B cell (primary cell): ENCODE data around the gene TSHZ3.

Experiments
- EZH2 ChIP-seq: IDR thresholded peaks from 2 replicates; pipeline ENCODE4 v1.6.1; 2012; ENCODE audit warnings: borderline replicate concordance, low read depth, mild to moderate bottlenecking, moderate library complexity, low read length; ENCODE audit not compliant: insufficient read depth, poor library complexity, severe bottlenecking
- TF ChIP-seq, protein P1 (sequence below): fragments of 200-600 bp; IDR thresholded peaks from one replicate; pipeline ENCODE4 v1.8.0; 2022; ENCODE audit warnings: antibody characterized with exemption, mild to moderate bottlenecking

DNA sequence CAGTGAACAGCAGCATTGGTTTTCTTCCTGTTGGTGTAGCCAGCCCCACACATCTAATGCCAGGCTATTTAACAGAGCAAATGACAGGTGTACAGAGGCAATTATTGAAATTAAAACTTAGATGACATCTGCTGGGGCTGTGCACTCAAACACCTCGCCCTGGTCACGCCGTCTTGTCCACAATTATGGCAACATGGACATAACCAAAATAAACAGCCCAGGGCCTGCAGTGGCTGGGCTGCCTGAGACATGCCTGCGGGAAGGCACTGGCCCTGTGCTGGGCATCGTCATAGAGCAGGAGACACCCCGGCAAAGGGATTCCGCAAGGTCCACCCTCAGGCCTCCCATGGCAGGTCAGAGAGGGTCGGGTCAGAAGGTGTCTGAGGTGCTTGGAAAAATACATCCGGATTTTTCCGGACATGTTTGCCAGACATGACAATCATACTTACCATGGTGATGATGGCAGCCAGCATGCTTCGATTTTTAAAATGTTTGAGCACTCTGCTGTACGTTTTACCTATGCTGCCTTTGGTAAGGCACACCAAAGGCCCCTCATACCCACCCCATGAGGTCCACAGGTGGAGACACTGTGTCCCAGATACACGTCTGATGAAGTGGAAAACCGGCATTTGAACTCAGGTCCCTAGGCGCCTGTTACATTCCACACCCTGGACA is 47.8 kb downstream of the TSHZ3 start:
- TF ChIP-seq, protein P1, sequence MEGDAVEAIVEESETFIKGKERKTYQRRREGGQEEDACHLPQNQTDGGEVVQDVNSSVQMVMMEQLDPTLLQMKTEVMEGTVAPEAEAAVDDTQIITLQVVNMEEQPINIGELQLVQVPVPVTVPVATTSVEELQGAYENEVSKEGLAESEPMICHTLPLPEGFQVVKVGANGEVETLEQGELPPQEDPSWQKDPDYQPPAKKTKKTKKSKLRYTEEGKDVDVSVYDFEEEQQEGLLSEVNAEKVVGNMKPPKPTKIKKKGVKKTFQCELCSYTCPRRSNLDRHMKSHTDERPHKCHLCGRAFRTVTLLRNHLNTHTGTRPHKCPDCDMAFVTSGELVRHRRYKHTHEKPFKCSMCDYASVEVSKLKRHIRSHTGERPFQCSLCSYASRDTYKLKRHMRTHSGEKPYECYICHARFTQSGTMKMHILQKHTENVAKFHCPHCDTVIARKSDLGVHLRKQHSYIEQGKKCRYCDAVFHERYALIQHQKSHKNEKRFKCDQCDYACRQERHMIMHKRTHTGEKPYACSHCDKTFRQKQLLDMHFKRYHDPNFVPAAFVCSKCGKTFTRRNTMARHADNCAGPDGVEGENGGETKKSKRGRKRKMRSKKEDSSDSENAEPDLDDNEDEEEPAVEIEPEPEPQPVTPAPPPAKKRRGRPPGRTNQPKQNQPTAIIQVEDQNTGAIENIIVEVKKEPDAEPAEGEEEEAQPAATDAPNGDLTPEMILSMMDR = no peak
- no peak for TF ChIP-seq EZH2
